Progenitor cell of endocrine pancreas (in vitro differentiated cells): ENCODE results near the gene ZNF280D. TPM values are rescaled to one million over a fixed set of nuclear protein-coding genes. Genes with fewer than 3 reads are reported as not detected.

Experiments
- DNase-seq: peaks from one replicate; pipeline ENCODE4 v3.0.0; 2021; ENCODE audit warnings: low spot score; ENCODE audit not compliant: unreplicated experiment
- H3K27ac Mint-ChIP-seq: 2 replicates; pipeline ENCODE4 v1.8.0; 2021; ENCODE audit warnings: mild to moderate bottlenecking, moderate library complexity, mixed read lengths
- H3K27me3 Mint-ChIP-seq: 2 replicates; pipeline ENCODE4 v1.8.0; 2021; ENCODE audit warnings: mixed read lengths
- H3K36me3 Mint-ChIP-seq: 2 replicates; pipeline ENCODE4 v1.8.0; 2022; ENCODE audit warnings: mixed read lengths; ENCODE audit not compliant: insufficient read depth
- H3K4me1 Mint-ChIP-seq: 2 replicates; pipeline ENCODE4 v1.8.0; 2021; ENCODE audit warnings: low read depth, mixed read lengths
- H3K4me3 Mint-ChIP-seq: 2 replicates; pipeline ENCODE4 v1.8.0; 2021; ENCODE audit warnings: low read depth, mild to moderate bottlenecking, moderate library complexity, mixed read lengths
- H3K9me3 Mint-ChIP-seq: 2 replicates; pipeline ENCODE4 v1.8.0; 2021; ENCODE audit warnings: low read depth, mixed read lengths
- CTCF ChIP-seq: fragments of 200-600 bp; sonication (generic); IDR thresholded peaks from one replicate; pipeline ENCODE4 v1.5.0; 2021; ENCODE audit warnings: antibody characterized with exemption, mild to moderate bottlenecking; ENCODE audit not compliant: unreplicated experiment
- total RNA-seq: library from RNA; stranded (reverse); gene quantifications from 2 replicates; pipeline ENCODE4 v1.2.1, GENCODE V29; 2021

Gene ZNF280D
- total RNA-seq, 1 donor from 2014 or later, result 26.9 TPM

- no peak for TF ChIP-seq CTCF
- Mint-ChIP-seq H3K27me3 (no peaks in the 10 kb centered on the region), H3K27ac (no peak overlapping the region), H3K9me3 (peaks cover 5% of the 10 kb centered on the region), H3K4me3 (no peak overlapping the region), H3K4me1 (no peaks in the 10 kb centered on the region), H3K36me3 (no peaks in the 10 kb centered on the region)
- DNase-seq, result no peak
Observed at GRCh38 chr15:56608993-56609392, 124.3 kb downstream of the ZNF280D start.

GRCh38 chr15:56608140-56608778 lies 125.0 kb downstream of the ZNF280D start:
- DNase-seq, result no peak
- H3K27me3 Mint-ChIP-seq, result no peaks in the 10 kb centered on the region

GRCh38 chr15:56602253-56602652 lies 131.1 kb downstream of the ZNF280D start:
- Mint-ChIP-seq H3K4me3 (no peak overlapping the region), H3K27ac (no peak overlapping the region)
- no peak for DNase-seq

More at GRCh38 chr15:56608140-56608778, 125.0 kb downstream of the ZNF280D start:
- Mint-ChIP-seq H3K9me3 (peaks cover 5% of the 10 kb centered on the region), H3K36me3 (no peaks in the 10 kb centered on the region), H3K4me3 (no peak overlapping the region), H3K4me1 (no peaks in the 10 kb centered on the region), H3K27ac (no peak overlapping the region)
- TF ChIP-seq CTCF, result no peak

GRCh38 chr15:56600380-56600779 lies 132.9 kb downstream of the ZNF280D start:
- TF ChIP-seq CTCF, result no peak
- Mint-ChIP-seq H3K4me1 (peaks cover 3% of the 10 kb centered on the region), H3K27me3 (no peaks in the 10 kb centered on the region), H3K9me3 (peaks cover 12% of the 10 kb centered on the region), H3K36me3 (peaks cover 1% of the 10 kb centered on the region), H3K4me3 (no peak overlapping the region), H3K27ac (no peak overlapping the region)
- no peak for DNase-seq

More at GRCh38 chr15:56602253-56602652, 131.1 kb downstream of the ZNF280D start:
- Mint-ChIP-seq H3K4me1 (no peaks in the 10 kb centered on the region), H3K36me3 (peaks cover 1% of the 10 kb centered on the region), H3K27me3 (no peaks in the 10 kb centered on the region), H3K9me3 (peaks cover 14% of the 10 kb centered on the region)
- TF ChIP-seq CTCF, result no peak

- H3K27ac Mint-ChIP-seq, result no peak overlapping the region
- DNase-seq, result no peak
- TF ChIP-seq CTCF, result no peak
- no peaks in the 10 kb centered on the region for H3K27me3 Mint-ChIP-seq
- H3K9me3 Mint-ChIP-seq, result peaks cover 9% of the 10 kb centered on the region
- H3K4me3 Mint-ChIP-seq, result no peak overlapping the region
- H3K4me1 Mint-ChIP-seq, result peaks cover 3% of the 10 kb centered on the region
- peaks cover 1% of the 10 kb centered on the region for H3K36me3 Mint-ChIP-seq
Observed at GRCh38 chr15:56598991-56599390, 134.3 kb downstream of the ZNF280D start.
